GM12878 (cell line): ENCODE measurements around the gene SFSWAP. TPM values are rescaled to one million over a fixed set of nuclear protein-coding genes. Genes with fewer than 3 reads are reported as not detected.

Source experiments
- ATAC-seq: fragments of 200-7000 bp; cut with Tn5 transposase; 3 replicates; pipeline ENCODE4 v1.9.1; 2020; ENCODE audit warnings: mild to moderate bottlenecking, moderate library complexity
- BruUV-seq: library from RNA; stranded (reverse); fragments of 400-500 nt; replicated peaks from 2 replicates; lab custom pipeline; 2021; lab: Mats Ljungman, UMichigan
- CTCF ChIA-PET: fragments of 300-600 bp; sonication (Branson Sonifier 250); formaldehyde crosslinking; extraction: SDS; loops from one replicate; lab custom pipeline; 2021; ENCODE audit warnings: inconsistent platforms; lab: Yijun Ruan, JAX
- POLR2A ChIA-PET: fragments of 350-600 bp; formaldehyde crosslinking; extraction: SDS; loops from one replicate; lab custom pipeline; 2021; ENCODE audit warnings: inconsistent platforms; lab: Charles Lee
- RAD21 ChIA-PET: fragments of 300-600 bp; sonication (Branson Sonifier 250); formaldehyde crosslinking; loops from one replicate; lab custom pipeline; 2023; ENCODE audit warnings: antibody characterized with exemption; ENCODE audit not compliant: unreplicated experiment; lab: Charles Lee
- SMC1A ChIA-PET: fragments of 300-600 bp; sonication (Branson Sonifier 250); formaldehyde crosslinking; loops from one replicate; lab custom pipeline; 2023; ENCODE audit not compliant: unreplicated experiment, uncharacterized antibody; lab: Charles Lee
- DNase-seq: peaks from one replicate; pipeline ENCODE4 v3.0.0-alpha.2; 2011; ENCODE audit warnings: low read depth, low spot score
- FAIRE-seq: peaks from 3 replicates; lab custom pipeline; 2011; peaks lifted over from hg19 to GRCh38; lab: Jason Lieb, UNC
- H2AFZ ChIP-seq: 2 replicates; pipeline ENCODE4 v1.6.0; 2011; ENCODE audit warnings: low read depth, low read length, control low read depth; ENCODE audit not compliant: control insufficient read depth
- H3K27ac ChIP-seq: 2 replicates; pipeline ENCODE4 v1.5.1; 2011; ENCODE audit warnings: control low read depth; ENCODE audit not compliant: control insufficient read depth, insufficient read depth
- H3K27me3 ChIP-seq, 2 experiments: replicated peaks in 1 of 2; 2 replicates each; pipeline versions ENCODE4 v1.6.0 to v1.6.1; 2011; ENCODE audit warnings: low read length in 1 of 2; ENCODE audit not compliant: control insufficient read depth in 2 of 2, insufficient read depth in 2 of 2
- H3K36me3 ChIP-seq, 2 experiments: 2 replicates each; pipeline ENCODE4 v1.5.1; 2011; ENCODE audit warnings: low read length in 1 of 2; ENCODE audit not compliant: control insufficient read depth in 2 of 2, insufficient read depth in 2 of 2
- H3K4me1 ChIP-seq: 2 replicates; pipeline ENCODE4 v1.6.1; 2011; ENCODE audit warnings: mild to moderate bottlenecking, low read length, moderate library complexity, mixed read lengths; ENCODE audit not compliant: control insufficient read depth, insufficient read depth
- H3K4me2 ChIP-seq: 2 replicates; pipeline ENCODE4 v1.6.0; 2011; ENCODE audit warnings: control low read depth; ENCODE audit not compliant: control insufficient read depth, insufficient read depth
- H3K4me3 ChIP-seq: fragments of 200-600 bp; sonication (generic); 2 replicates; pipeline ENCODE4 v1.5.1; 2016
- H3K79me2 ChIP-seq: 2 replicates; pipeline ENCODE4 v1.6.0; 2011; ENCODE audit warnings: low read length; ENCODE audit not compliant: control insufficient read depth, insufficient read depth
- H3K9ac ChIP-seq: 2 replicates; pipeline ENCODE4 v1.8.0; 2011; ENCODE audit warnings: low read length, control low read depth, mixed read lengths; ENCODE audit not compliant: control insufficient read depth, insufficient read depth
- H3K9me3 ChIP-seq: replicated peaks from 3 replicates; pipeline ENCODE4 v1.5.1; 2011; ENCODE audit warnings: mild to moderate bottlenecking, low read length; ENCODE audit not compliant: control insufficient read depth, insufficient read depth
- H4K20me1 ChIP-seq: 2 replicates; pipeline ENCODE4 v1.6.0; 2011; ENCODE audit not compliant: control insufficient read depth, insufficient read depth
- CBX5 ChIP-seq: sonication (generic); IDR thresholded peaks from 2 replicates; pipeline ENCODE4 v1.6.1; 2016; ENCODE audit warnings: low read depth, moderate library complexity, mild to moderate bottlenecking, inconsistent platforms
- FOXM1 ChIP-seq: IDR thresholded peaks from 2 replicates; pipeline ENCODE4 v1.6.1; 2012; ENCODE audit warnings: low read depth, mild to moderate bottlenecking, inconsistent platforms, low read length, moderate library complexity
- HSF1 ChIP-seq: fragments of 150-350 bp; IDR thresholded peaks from 2 replicates; pipeline ENCODE4 v1.6.1; 2014; ENCODE audit warnings: mild to moderate bottlenecking, low read depth, low read length
- MEF2B ChIP-seq: fragments of 450-650 bp; IDR thresholded peaks from 2 replicates; pipeline ENCODE4 v1.6.1; 2018; ENCODE audit warnings: mild to moderate bottlenecking, moderate library complexity; ENCODE audit not compliant: partially characterized antibody, poor library complexity, severe bottlenecking
- NFXL1 ChIP-seq: fragments of 450-650 bp; IDR thresholded peaks from 2 replicates; pipeline ENCODE4 v1.6.1; 2017; ENCODE audit warnings: antibody characterized with exemption, mild to moderate bottlenecking, borderline replicate concordance
- NR2C1 ChIP-seq: fragments of 450-650 bp; IDR thresholded peaks from 2 replicates; pipeline ENCODE4 v1.6.1; 2017; ENCODE audit warnings: antibody characterized with exemption, mild to moderate bottlenecking, moderate library complexity
- RAD21 ChIP-seq: IDR thresholded peaks from 2 replicates; pipeline ENCODE4 v1.6.1; 2011; ENCODE audit warnings: mild to moderate bottlenecking, low read depth, low read length, moderate library complexity; ENCODE audit not compliant: insufficient read depth
- RBBP5 ChIP-seq: fragments of 200-600 bp; sonication (generic); conservative IDR thresholded peaks from 2 replicates; pipeline ENCODE4 v1.6.1; 2016
- TARDBP ChIP-seq: IDR thresholded peaks from 2 replicates; pipeline ENCODE4 v1.6.1; 2016; ENCODE audit warnings: borderline replicate concordance
- TCF7 ChIP-seq: IDR thresholded peaks from 2 replicates; pipeline ENCODE4 v1.6.1; 2014; ENCODE audit warnings: antibody characterized with exemption, borderline replicate concordance
- WGBS: methylation state at CpG from one replicate; pipeline ENCODE4 v1.1.6; 2016; ENCODE audit warnings: low lambda C conversion rate; ENCODE audit not compliant: insufficient replicate concordance, insufficient coverage; ENCODE audit errors: missing lambda C conversion rate; 5-methylcytosine and 5-hydroxymethylcytosine counted together
- in situ Hi-C: fragments of 300-500 bp; cut with MboI; formaldehyde crosslinking; loops from 9 replicates; pipeline ENCODE4 v1.14.3; 2018; ENCODE audit warnings: mixed read lengths
- intact Hi-C: fragments of 100-400 bp; cut with micrococcal nuclease; formaldehyde crosslinking; loops from one replicate; pipeline ENCODE4 v1.14.2; 2022; ENCODE audit not compliant: unreplicated experiment
- polyA plus RNA-seq, 11 experiments: library from polyadenylated mRNA; depleted of rRNA in 4 of 11; unstranded in 6 of 11; stranded (reverse) in 5 of 11; fragments of >200 nt; fragmentation: Nextera tagmentation in 4 of 11; fragmentation: Illumina TruSeq in 1 of 11; extraction: Ambion mirVana in 4 of 11; extraction: Trizol in 1 of 11; gene quantifications; 1 replicate in 1 of 11; 2 replicates in 10 of 11; pipeline versions ENCODE4 v1.2.1 to v1.2.3, GENCODE V29; 2011 to 2016; ENCODE audit warnings: inconsistent platforms in 2 of 11, missing spikeins in 2 of 11, low read depth in 1 of 11
- total RNA-seq, 4 experiments: library from RNA; depleted of rRNA in 3 of 4; stranded (reverse); fragments of >200 nt in 3 of 4; fragmentation: Illumina TruSeq in 1 of 4; extraction: Trizol in 1 of 4; gene quantifications; 2 replicates each; pipeline versions ENCODE4 v1.2.1 to v1.2.3, GENCODE V29; 2013 to 2021
- TF ChIP-seq, protein P1 (sequence below): IDR thresholded peaks from 2 replicates; pipeline ENCODE4 v1.6.1; 2011; ENCODE audit warnings: low read depth, low read length, improper control_type of control experiment, borderline replicate concordance

SFSWAP gene
- total and polyA plus RNA-seq, 10 of the 15 experiments (the other 5 are each of a cell fraction or from before 2014, with no cell fraction given): 1.8 to 48.6 (median 25.0) TPM

DNA sequence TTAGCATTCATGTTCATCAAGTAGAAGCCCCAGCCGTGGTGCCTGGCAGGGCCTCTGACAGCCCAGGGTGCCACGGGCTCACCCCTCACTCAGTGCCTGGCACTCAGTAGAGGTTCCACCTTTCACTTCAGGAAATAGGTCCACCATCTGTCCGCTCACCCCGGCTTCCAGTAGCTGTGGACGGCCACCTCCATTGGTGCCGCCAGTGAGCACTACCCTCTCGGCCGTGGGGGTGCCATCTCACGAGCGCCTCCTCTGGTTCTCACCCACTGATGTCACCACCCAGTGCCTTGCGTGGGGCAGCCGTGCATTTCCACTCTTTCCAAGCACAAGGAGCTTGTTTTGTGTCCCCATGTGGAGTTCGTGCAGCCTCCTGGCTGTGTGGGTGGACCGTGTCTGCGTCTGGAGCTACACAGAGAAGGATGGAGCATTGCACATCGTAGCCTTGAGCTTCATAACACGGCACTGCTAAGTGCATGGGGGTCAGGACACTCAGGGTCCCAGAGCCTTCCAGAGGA is 76.3 kb downstream of the SFSWAP start:
- ChIA-PET SMC1A (no interaction called here), CTCF (no interaction called here), POLR2A (no interaction called here), RAD21 (no interaction called here)
- Histone ChIP-seq H3K4me3 (no peak overlapping the region), H3K4me2 (no peak overlapping the region), H3K36me3 (peaks cover 11 to 16% of the 10 kb centered on the region in 2 experiments), H3K9me3 (no peaks in the 10 kb centered on the region), H3K79me2 (no peaks in the 10 kb centered on the region), H2AFZ (no peak overlapping the region), H3K27me3 (no peaks in the 10 kb centered on the region), H4K20me1 (no peaks in the 10 kb centered on the region), H3K9ac (no peak overlapping the region), H3K4me1 (peaks cover 3% of the 10 kb centered on the region; the same call in 1 of the 2 replicates), H3K27ac (no peak overlapping the region)
- FAIRE-seq (no peak), DNase-seq (no peak), ATAC-seq (no peak)
- no TSS peak for BruUV-seq
- 97% methylated on average over 16 of the region's 17 CpGs for WGBS
- in situ Hi-C loops (no loop called here), intact Hi-C loops (no loop called here)
- TF ChIP-seq, protein P1, sequence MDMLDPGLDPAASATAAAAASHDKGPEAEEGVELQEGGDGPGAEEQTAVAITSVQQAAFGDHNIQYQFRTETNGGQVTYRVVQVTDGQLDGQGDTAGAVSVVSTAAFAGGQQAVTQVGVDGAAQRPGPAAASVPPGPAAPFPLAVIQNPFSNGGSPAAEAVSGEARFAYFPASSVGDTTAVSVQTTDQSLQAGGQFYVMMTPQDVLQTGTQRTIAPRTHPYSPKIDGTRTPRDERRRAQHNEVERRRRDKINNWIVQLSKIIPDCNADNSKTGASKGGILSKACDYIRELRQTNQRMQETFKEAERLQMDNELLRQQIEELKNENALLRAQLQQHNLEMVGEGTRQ: no peak
- TF ChIP-seq RBBP5 (no peak), HSF1 (no peak), NR2C1 (no peak), RAD21 (no peak), FOXM1 (no peak), TCF7 (no peak), CBX5 (no peak), TARDBP (no peak), NFXL1 (no peak), MEF2B (no peak)
